ENCODE results near the gene ATP6AP1.

ATP6AP1 gene

GRCh38 chrX:154462396-154462795, 33.9 kb downstream of the ATP6AP1 start:
- TF ChIP-seq GATA1 (IDR thresholded peaks at IDR 0.05; ENCODE audit: low read depth, low read length) (no peak), POLR2A (IDR thresholded peaks at IDR 0.05; ENCODE audit: low read length) (no peak)

DNA sequence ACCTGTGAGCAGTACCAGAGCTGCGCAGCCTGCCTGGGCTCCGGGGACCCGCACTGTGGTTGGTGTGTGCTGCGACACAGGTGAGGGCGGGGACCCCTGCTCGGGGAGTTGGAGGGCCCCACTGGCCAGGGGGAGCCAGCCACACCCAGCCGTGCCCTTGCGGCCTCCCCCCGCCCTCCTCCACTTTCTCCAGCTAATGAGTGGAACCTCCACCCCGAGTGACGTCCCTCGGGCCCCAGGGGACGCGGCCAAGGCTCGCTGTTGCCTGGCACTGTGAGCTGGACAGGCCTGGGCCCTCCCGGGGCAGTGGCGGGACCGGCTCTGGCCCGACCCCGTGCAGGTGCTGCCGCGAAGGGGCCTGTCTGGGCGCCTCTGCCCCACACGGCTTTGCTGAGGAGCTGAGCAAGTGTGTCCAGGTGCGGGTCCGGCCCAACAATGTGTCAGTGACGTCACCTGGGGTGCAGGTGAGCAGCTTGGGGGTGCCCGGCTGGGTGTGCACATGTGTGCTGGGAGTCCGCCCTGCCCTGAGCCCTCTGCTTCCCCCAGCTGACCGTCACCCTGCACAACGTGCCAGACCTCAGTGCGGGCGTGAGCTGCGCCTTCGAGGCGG, 35.2 kb downstream of the ATP6AP1 start:
- no peak for DNase-seq

More at GRCh38 chrX:154462396-154462795, 33.9 kb downstream of the ATP6AP1 start:
- no peak for DNase-seq

DNA sequence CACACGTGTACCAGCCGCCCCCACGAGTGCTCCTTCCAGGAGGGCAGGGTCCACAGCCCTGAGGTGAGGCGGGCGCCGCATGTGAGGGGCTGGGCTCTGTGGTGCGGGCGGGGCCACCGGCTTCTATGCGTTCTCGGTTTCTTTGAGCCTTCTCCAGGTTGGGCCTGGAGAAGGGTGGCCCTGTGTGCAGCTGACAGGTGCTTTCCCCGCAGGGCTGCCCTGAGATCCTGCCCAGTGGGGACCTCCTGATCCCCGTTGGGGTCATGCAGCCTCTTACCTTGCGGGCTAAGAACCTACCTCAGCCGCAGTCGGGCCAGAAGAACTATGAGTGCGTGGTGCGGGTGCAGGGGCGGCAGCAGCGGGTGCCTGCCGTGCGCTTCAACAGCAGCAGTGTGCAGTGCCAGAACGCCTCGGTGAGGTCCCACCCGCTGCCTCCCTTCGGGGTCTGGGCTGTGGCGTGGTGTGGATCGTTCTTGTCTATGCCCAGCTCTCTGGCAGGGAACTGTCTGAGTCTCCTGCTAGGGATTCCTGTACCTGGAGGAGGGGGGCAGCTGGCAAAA, 36.4 kb downstream of the ATP6AP1 start:
- no peak for TF ChIP-seq POLR2A (IDR thresholded peaks at IDR 0.05; ENCODE audit: low read length)
- no peak for TF ChIP-seq GATA1 (IDR thresholded peaks at IDR 0.05; ENCODE audit: low read depth, low read length)
- DNase-seq = no peak

More for the DNA sequence above, 35.2 kb downstream of the ATP6AP1 start:
- TF ChIP-seq POLR2A (IDR thresholded peaks at IDR 0.05; ENCODE audit: low read length) (no peak), GATA1 (IDR thresholded peaks at IDR 0.05; ENCODE audit: low read depth, low read length) (no peak)

DNA sequence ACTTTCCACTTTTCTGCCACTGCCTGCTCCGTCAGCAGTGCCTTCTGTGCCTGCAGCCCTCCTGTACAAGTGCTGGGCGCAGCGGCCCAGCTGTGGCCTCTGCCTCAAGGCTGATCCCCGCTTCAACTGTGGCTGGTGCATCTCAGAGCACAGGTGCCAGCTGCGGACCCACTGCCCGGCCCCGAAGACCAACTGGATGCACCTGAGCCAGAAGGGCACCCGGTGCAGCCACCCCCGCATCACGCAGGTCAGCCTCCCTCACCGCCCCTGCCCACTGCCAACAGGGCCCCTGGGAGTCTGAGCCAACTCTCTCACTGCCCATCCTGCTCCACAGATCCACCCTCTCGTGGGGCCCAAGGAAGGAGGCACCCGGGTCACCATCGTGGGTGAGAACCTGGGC, 37.1 kb downstream of the ATP6AP1 start:
- no peak for DNase-seq
- TF ChIP-seq GATA1 (IDR thresholded peaks at IDR 0.05; ENCODE audit: low read depth, low read length) = no peak
- TF ChIP-seq POLR2A (IDR thresholded peaks at IDR 0.05; ENCODE audit: low read length) = no peak

DNA sequence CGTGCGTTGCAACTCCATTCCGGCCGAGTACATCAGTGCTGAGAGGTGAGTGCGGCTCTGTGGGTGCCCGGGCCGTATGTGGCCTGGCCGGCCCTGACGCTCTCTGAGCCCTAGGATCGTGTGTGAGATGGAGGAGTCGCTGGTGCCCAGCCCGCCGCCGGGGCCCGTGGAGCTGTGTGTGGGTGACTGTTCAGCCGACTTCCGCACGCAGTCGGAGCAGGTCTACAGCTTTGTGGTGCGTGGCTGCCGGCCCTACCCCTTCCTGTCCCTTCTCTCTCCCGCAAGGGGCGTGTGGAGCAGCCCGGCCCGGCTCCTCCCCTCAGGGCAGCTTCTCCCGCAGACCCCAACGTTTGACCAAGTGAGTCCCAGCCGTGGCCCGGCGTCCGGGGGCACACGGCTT, 37.6 kb downstream of the ATP6AP1 start:
- no peak for DNase-seq
- no peak for TF ChIP-seq GATA1 (IDR thresholded peaks at IDR 0.05; ENCODE audit: low read depth, low read length)
- no peak for TF ChIP-seq POLR2A (IDR thresholded peaks at IDR 0.05; ENCODE audit: low read length)

DNA sequence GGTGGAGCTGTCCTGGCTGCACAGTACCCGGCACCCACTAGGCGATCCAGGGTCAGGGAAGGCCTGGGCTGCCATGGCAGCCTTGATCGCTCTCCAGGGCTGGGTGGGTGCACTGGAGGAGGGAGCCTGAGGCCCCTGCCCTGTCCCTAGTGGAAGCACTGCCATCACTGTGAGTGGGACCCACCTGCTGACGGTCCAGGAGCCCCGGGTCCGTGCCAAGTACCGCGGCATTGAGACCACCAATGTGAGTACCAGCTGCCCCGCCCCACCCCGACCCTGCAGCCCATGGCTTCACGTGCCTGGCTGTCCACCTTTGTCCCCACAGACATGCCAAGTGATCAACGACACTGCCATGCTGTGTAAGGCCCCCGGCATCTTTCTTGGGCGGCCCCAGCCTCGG, 38.4 kb downstream of the ATP6AP1 start:
- no peak for DNase-seq
- TF ChIP-seq GATA1 (IDR thresholded peaks at IDR 0.05; ENCODE audit: low read depth, low read length) (no peak), POLR2A (IDR thresholded peaks at IDR 0.05; ENCODE audit: low read length) (no peak)

DNA sequence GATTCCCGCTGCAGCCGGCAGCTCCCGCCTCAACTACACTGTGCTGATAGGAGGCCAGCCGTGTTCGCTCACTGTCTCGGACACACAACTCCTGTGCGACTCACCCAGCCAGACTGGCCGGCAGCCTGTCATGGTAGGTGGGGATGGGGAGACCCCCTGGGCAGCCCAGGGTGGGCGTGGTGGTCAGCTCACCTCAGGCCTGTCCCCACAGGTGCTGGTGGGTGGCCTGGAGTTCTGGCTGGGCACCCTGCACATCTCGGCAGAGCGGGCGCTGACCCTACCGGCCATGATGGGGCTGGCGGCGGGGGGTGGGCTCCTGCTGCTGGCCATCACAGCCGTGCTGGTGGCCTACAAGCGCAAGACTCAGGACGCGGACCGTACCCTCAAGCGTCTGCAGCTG, 39.1 kb downstream of the ATP6AP1 start:
- no peak for DNase-seq
- TF ChIP-seq POLR2A (IDR thresholded peaks at IDR 0.05; ENCODE audit: low read length) = no peak
- no peak for TF ChIP-seq GATA1 (IDR thresholded peaks at IDR 0.05; ENCODE audit: low read depth, low read length)

GRCh38 chrX:154468217-154468616, 39.7 kb downstream of the ATP6AP1 start:
- DNase-seq = no peak
- TF ChIP-seq GATA1 (IDR thresholded peaks at IDR 0.05; ENCODE audit: low read depth, low read length) (no peak), POLR2A (IDR thresholded peaks at IDR 0.05; ENCODE audit: low read length) (no peak)

DNA sequence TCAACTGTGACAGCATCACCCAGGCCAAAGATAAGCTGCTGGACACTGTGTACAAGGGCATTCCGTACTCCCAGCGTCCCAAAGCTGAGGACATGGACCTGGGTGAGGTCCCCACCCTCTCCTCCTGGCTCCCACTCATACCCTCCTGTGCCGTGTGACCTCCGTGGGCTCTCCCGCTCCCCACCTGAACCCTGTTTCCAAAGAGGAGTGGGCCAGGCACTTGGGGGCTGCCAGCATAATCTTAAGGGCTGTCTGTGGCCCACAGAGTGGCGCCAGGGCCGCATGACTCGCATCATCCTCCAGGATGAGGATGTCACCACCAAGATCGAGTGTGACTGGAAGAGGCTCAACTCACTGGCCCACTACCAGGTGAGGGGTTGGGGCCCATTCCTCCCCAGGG, 40.6 kb downstream of the ATP6AP1 start:
- no peak for TF ChIP-seq GATA1 (IDR thresholded peaks at IDR 0.05; ENCODE audit: low read depth, low read length)
- no peak for TF ChIP-seq POLR2A (IDR thresholded peaks at IDR 0.05; ENCODE audit: low read length)
- no peak for DNase-seq

GRCh38 chrX:154469880-154470279, 41.4 kb downstream of the ATP6AP1 start:
- TF ChIP-seq POLR2A (IDR thresholded peaks at IDR 0.05; ENCODE audit: low read length) (no peak), GATA1 (IDR thresholded peaks at IDR 0.05; ENCODE audit: low read depth, low read length) (no peak)
- DNase-seq = no peak

DNA sequence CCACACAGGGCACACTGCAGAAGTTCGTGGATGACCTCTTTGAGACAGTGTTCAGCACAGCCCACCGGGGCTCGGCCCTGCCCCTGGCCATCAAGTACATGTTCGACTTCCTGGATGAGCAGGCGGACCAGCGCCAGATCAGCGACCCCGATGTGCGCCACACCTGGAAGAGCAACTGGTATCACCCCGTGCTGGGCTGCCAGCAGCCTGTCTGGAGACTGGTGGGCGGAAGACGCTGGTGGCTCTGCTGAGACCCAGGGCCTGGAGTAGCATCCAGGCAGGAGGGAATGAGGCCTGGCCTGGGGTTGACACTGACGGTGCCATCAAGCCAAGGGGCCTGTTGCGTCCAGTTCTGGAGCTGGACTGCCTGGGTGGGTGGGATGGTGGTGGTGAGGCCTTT, 42.0 kb downstream of the ATP6AP1 start:
- DNase-seq = no peak
- TF ChIP-seq GATA1 (IDR thresholded peaks at IDR 0.05; ENCODE audit: low read depth, low read length) = no peak
- no peak for TF ChIP-seq POLR2A (IDR thresholded peaks at IDR 0.05; ENCODE audit: low read length)

DNA sequence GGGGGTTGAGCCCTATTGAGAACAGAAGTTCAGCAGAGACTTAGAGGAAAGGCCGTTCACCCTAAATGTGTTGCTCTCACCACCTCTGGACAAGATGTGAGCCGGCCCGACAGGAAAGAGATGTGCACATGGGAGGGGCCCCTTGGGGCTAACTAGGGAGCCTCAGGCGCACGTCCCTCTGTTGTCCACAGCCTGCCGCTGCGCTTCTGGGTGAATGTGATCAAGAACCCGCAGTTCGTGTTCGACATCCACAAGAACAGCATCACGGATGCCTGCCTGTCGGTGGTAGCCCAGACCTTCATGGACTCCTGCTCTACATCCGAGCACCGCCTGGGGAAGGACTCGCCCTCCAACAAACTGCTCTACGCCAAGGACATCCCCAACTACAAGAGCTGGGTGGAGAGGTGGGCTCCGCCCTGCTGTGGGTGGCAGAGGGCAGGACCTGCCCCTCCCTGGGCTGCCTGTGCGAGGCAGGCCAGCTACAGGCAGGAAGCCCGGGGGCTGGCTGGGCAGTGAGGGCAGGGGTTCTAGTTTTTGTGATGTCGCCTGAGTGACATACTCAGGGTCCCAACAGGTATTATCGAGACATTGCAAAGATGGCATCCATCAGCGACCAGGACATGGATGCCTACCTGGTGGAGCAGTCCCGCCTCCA, 42.6 kb downstream of the ATP6AP1 start:
- DNase-seq = no peak
- no peak for TF ChIP-seq POLR2A (IDR thresholded peaks at IDR 0.05; ENCODE audit: low read length)
- no peak for TF ChIP-seq GATA1 (IDR thresholded peaks at IDR 0.05; ENCODE audit: low read depth, low read length)

- DNase-seq = no peak
- no peak for TF ChIP-seq POLR2A (IDR thresholded peaks at IDR 0.05; ENCODE audit: low read length)
- no peak for TF ChIP-seq GATA1 (IDR thresholded peaks at IDR 0.05; ENCODE audit: low read depth, low read length)
These were observed 43.6 kb downstream of the ATP6AP1 start for GRCh38 chrX:154471839-154472684.
